K562 (cell line): ENCODE measurements around the gene VPREB3. TPM values are rescaled to one million over a fixed set of nuclear protein-coding genes. Genes with fewer than 3 reads are reported as not detected.

Experiments used
- ATAC-seq: fragments of 200-7000 bp; cut with Tn5 transposase; 3 replicates; pipeline ENCODE4 v1.9.1; 2020; ENCODE audit warnings: moderate library complexity
- BruUV-seq: library from RNA; stranded (reverse); fragments of 400-500 nt; replicated peaks from 2 replicates; lab custom pipeline; 2021; lab: Mats Ljungman, UMichigan
- CTCF ChIA-PET: fragments of 300-600 bp; formaldehyde crosslinking; extraction: SDS; loops from one replicate; lab custom pipeline; 2021; ENCODE audit warnings: low intra/inter-chr PET ratio; lab: Yijun Ruan, JAX
- POLR2A ChIA-PET: fragments of 300-600, 350-650 bp; sonication (Branson Sonifier 250); formaldehyde crosslinking; extraction: SDS; loops from one replicate; lab custom pipeline; 2021; ENCODE audit warnings: antibody characterized with exemption, inconsistent platforms; lab: Yijun Ruan, JAX
- DNase-seq, 4 experiments: peaks; one replicate each; pipeline versions ENCODE4 v3.0.0 to v3.0.0-alpha.2; 2011 to 2018; ENCODE audit warnings: low spot score in 3 of 4, mixed read lengths in 3 of 4; ENCODE audit errors: extremely low read depth in 1 of 4
- FAIRE-seq: peaks from 2 replicates; lab custom pipeline; 2011; peaks lifted over from hg19 to GRCh38; lab: Jason Lieb, UNC
- H2AFZ ChIP-seq: 2 replicates; pipeline ENCODE4 v1.6.0; 2011; ENCODE audit warnings: low read depth, low read length, control low read depth, inconsistent platforms
- H3K27ac ChIP-seq: fragments of 200-600 bp; 3 replicates; pipeline ENCODE4 v1.8.0; 2011; ENCODE audit warnings: low read depth, mild to moderate bottlenecking, control low read depth, inconsistent platforms, low read length, moderate library complexity, mixed read lengths; ENCODE audit errors: extremely low read depth
- H3K27me3 ChIP-seq, 2 experiments: fragments of 300-600 bp in 1 of 2; 2 replicates in 1 of 2; 3 replicates in 1 of 2; pipeline versions ENCODE4 v1.6.0 to v1.8.0; 2011; ENCODE audit warnings: inconsistent platforms in 2 of 2, low read length in 2 of 2, mild to moderate bottlenecking in 1 of 2, mixed read lengths in 1 of 2, moderate library complexity in 1 of 2; ENCODE audit not compliant: control insufficient read depth in 2 of 2, insufficient read depth in 2 of 2
- H3K36me3 ChIP-seq: fragments of 300-600 bp; 3 replicates; pipeline ENCODE4 v1.8.0; 2011; ENCODE audit warnings: mild to moderate bottlenecking, low read length, inconsistent platforms; ENCODE audit not compliant: control insufficient read depth, insufficient read depth
- H3K4me1 ChIP-seq, 2 experiments: fragments of 200-600 bp in 1 of 2; replicated peaks in 1 of 2; 2 replicates in 1 of 2; 3 replicates in 1 of 2; pipeline versions ENCODE4 v1.5.1 to v1.8.0; 2011; ENCODE audit warnings: inconsistent platforms in 2 of 2, low read length in 2 of 2, mild to moderate bottlenecking in 1 of 2, mixed read lengths in 1 of 2, moderate library complexity in 1 of 2; ENCODE audit not compliant: control insufficient read depth in 2 of 2, insufficient read depth in 2 of 2
- H3K4me2 ChIP-seq: 2 replicates; pipeline ENCODE4 v1.6.1; 2011; ENCODE audit warnings: low read length, control low read depth, inconsistent platforms, mixed read lengths; ENCODE audit not compliant: insufficient read depth
- H3K4me3 ChIP-seq: fragments of 200-600 bp; sonication (generic), shearing (Covaris generic); 2 replicates; pipeline ENCODE4 v1.5.1; 2016; ENCODE audit warnings: control low read depth, inconsistent platforms
- H3K79me2 ChIP-seq: fragments of 200-600 bp; 3 replicates; pipeline ENCODE4 v1.8.0; 2011; ENCODE audit warnings: low read length, inconsistent platforms; ENCODE audit not compliant: control insufficient read depth, insufficient read depth
- H3K9ac ChIP-seq, 2 experiments: 2 replicates each; pipeline versions ENCODE4 v1.6.0 to v1.6.1; 2011; ENCODE audit warnings: low read depth in 2 of 2, low read length in 2 of 2, control low read depth in 1 of 2, inconsistent platforms in 1 of 2, mild to moderate bottlenecking in 1 of 2, mixed read lengths in 1 of 2; ENCODE audit not compliant: insufficient read depth in 1 of 2
- H3K9me1 ChIP-seq: one replicate; pipeline ENCODE4 v1.6.0; 2011; ENCODE audit warnings: inconsistent platforms, mild to moderate bottlenecking, low read length, moderate library complexity; ENCODE audit not compliant: control insufficient read depth, insufficient read depth
- H3K9me3 ChIP-seq: replicated peaks from 2 replicates; pipeline ENCODE4 v1.5.1; 2011; ENCODE audit warnings: low read depth, low read length, inconsistent platforms; ENCODE audit not compliant: control insufficient read depth, insufficient read depth
- H4K20me1 ChIP-seq: replicated peaks from 2 replicates; pipeline ENCODE4 v1.6.1; 2011; ENCODE audit warnings: low read length, inconsistent platforms, mixed read lengths; ENCODE audit not compliant: control insufficient read depth, insufficient read depth
- MEF2A ChIP-seq: IDR thresholded peaks from 2 replicates; pipeline ENCODE4 v1.6.1; 2011; ENCODE audit warnings: low read depth, mild to moderate bottlenecking, low read length, moderate library complexity; ENCODE audit not compliant: control insufficient read depth
- MYNN ChIP-seq, 2 experiments: sonication (generic); formaldehyde crosslinking in 1 of 2; IDR thresholded peaks; 2 replicates each; pipeline versions ENCODE4 v1.5.0 to v1.6.1; 2016 to 2020; ENCODE audit warnings: antibody characterized with exemption in 1 of 2, missing genetic modification reagents in 1 of 2
- POLR2AphosphoS5 ChIP-seq: IDR thresholded peaks from 2 replicates; pipeline ENCODE4 v1.6.1; 2011; ENCODE audit warnings: mild to moderate bottlenecking, low read depth, low read length, moderate library complexity; ENCODE audit not compliant: control insufficient read depth, insufficient read depth
- POLR2G ChIP-seq: fragments of 200-400 bp; formaldehyde crosslinking; IDR thresholded peaks from 2 replicates; pipeline ENCODE4 v1.6.1; 2017; ENCODE audit warnings: low read depth, mild to moderate bottlenecking, antibody characterized with exemption, low read length, moderate library complexity
- RBFOX2 ChIP-seq: fragments of 200-400 bp; formaldehyde crosslinking; IDR thresholded peaks from 2 replicates; pipeline ENCODE4 v1.6.1; 2017; ENCODE audit warnings: low read depth, mild to moderate bottlenecking, low read length, moderate library complexity
- TARDBP ChIP-seq: fragments of 450-650 bp; IDR thresholded peaks from 2 replicates; pipeline ENCODE4 v1.6.1; 2016
- U2AF1 ChIP-seq: fragments of 200-400 bp; formaldehyde crosslinking; optimal IDR thresholded peaks from 2 replicates; pipeline ENCODE3; 2017; ENCODE audit warnings: mild to moderate bottlenecking, low read depth, low read length, moderate library complexity
- USF1 ChIP-seq: sonication (generic); formaldehyde crosslinking; IDR thresholded peaks from 2 replicates; pipeline ENCODE4 v1.9.0; 2022; ENCODE audit warnings: mild to moderate bottlenecking, missing genetic modification reagents
- ZNF507 ChIP-seq: conservative IDR thresholded peaks from 2 replicates; pipeline ENCODE4 v1.6.1; 2017; ENCODE audit warnings: missing genetic modification characterization, missing compliant biosample characterization
- WGBS: fragments of 100-300 bp; shearing (Covaris generic); methylation state at CpG from one replicate; pipeline ENCODE4 v1.1.6; 2016; ENCODE audit warnings: low coverage, mixed read lengths; ENCODE audit not compliant: insufficient coverage; ENCODE audit errors: missing lambda C conversion rate; 5-methylcytosine and 5-hydroxymethylcytosine counted together
- in situ Hi-C: fragments of 300-500 bp; cut with MboI; formaldehyde crosslinking; loops from 4 replicates; pipeline ENCODE4 v1.15.0; 2018; ENCODE audit warnings: inconsistent platforms, mixed read lengths
- intact Hi-C: fragments of 100-400 bp; cut with micrococcal nuclease; formaldehyde crosslinking; loops from 2 replicates; pipeline ENCODE4 v1.14.2; 2022
- polyA plus RNA-seq, 8 experiments: library from polyadenylated mRNA; depleted of rRNA in 4 of 8; stranded (reverse) in 5 of 8; unstranded in 3 of 8; fragments of >200 nt; fragmentation: Nextera tagmentation in 2 of 8; fragmentation: Illumina TruSeq in 1 of 8; extraction: Ambion mirVana in 2 of 8; extraction: Trizol in 1 of 8; gene quantifications; 2 replicates each; pipeline versions ENCODE4 v1.2.1 to v1.2.3, GENCODE V29; 2011 to 2014; ENCODE audit warnings: inconsistent platforms in 1 of 8, missing spikeins in 1 of 8
- total RNA-seq, 7 experiments: library from RNA; depleted of rRNA in 6 of 7; stranded (reverse); fragments of >200 nt in 6 of 7; fragmentation: Illumina TruSeq in 2 of 7; extraction: Trizol in 2 of 7; gene quantifications; 2 replicates each; pipeline versions ENCODE4 v1.2.1 to v1.2.3, GENCODE V29; 2011 to 2021; ENCODE audit warnings: low replicate concordance in 1 of 7
- TF ChIP-seq, protein P1 (sequence below): fragments of 450-650 bp; IDR thresholded peaks from one replicate; pipeline ENCODE4 v1.6.1; 2018; ENCODE audit warnings: mild to moderate bottlenecking, moderate library complexity; ENCODE audit not compliant: partially characterized antibody

The VPREB3 gene
- total and polyA plus RNA-seq, 9 of the 15 experiments (the other 6 are each of a cell fraction or from before 2014, with no cell fraction given), result 0.14 to 0.71 (median 0.20) TPM; not detected in 6

GRCh38 chr22:23763954-23764353 lies 9.7 kb upstream of the VPREB3 start (continued):
- no peak for TF ChIP-seq ZNF507
- TF ChIP-seq POLR2G, result no peak; the same call in 1 of the 2 replicates
- TF ChIP-seq USF1 (CRISPR knock-in tag), result no peak
- TF ChIP-seq MEF2A, result no peak

DNA sequence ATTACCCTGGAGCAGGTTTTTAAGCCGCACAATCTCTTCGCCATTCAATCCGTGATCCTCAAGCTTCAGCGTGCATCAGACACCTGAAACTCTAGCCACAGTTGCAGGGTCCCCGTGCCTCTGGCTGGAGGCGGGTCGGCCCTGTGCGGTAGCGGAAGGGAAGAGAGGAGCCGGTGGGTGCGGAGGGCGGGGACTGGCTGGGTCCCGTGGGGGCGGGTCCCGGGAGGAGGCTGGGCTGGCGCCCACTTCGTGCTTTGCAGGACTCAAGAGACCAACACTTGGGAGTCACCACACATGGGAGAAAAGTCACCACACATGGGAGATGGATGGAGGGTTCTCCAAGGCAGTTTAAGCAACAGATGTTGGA lies 9.3 kb upstream of the VPREB3 start:
- Histone ChIP-seq H3K4me2 (no peak overlapping the region), H3K27ac (no peak overlapping the region), H3K36me3 (peaks cover 24% of the 10 kb centered on the region), H3K9ac (peak overlapping the region in 1 of 2 experiments; percentile 35; a peak in 2 of 4 replicates), H3K4me1 (peaks cover 26 to 50% of the 10 kb centered on the region in 2 experiments; a peak in 4 of 5 replicates), H2AFZ (no peak overlapping the region), H3K79me2 (peaks cover 34% of the 10 kb centered on the region), H3K9me3 (no peaks in the 10 kb centered on the region), H3K9me1 (peaks cover 6% of the 10 kb centered on the region), H3K4me3 (no peak overlapping the region), H3K27me3 (no peaks in the 10 kb centered on the region), H4K20me1 (peaks cover 23% of the 10 kb centered on the region)
- CTCF ChIA-PET, result no interaction called here
- intact Hi-C loops, result loop anchor here (10.0 kb wide), 1 partner anchor 139 kb away; no protein-coding TSS in a partner anchor
- TF ChIP-seq U2AF1 (no peak), TARDBP (no peak), POLR2AphosphoS5 (peak; percentile 12; the same call in 1 of the 2 replicates), POLR2G (peak; percentile 68), RBFOX2 (peak; percentile 54), MYNN (IDR thresholded peaks at IDR 0.05) (0 out of 2 replicates have a peak, but pooled peaks have one; percentile 9), MYNN (CRISPR knock-in tag; IDR thresholded peaks at IDR 0.05) (no peak)
- TF ChIP-seq, protein P1, sequence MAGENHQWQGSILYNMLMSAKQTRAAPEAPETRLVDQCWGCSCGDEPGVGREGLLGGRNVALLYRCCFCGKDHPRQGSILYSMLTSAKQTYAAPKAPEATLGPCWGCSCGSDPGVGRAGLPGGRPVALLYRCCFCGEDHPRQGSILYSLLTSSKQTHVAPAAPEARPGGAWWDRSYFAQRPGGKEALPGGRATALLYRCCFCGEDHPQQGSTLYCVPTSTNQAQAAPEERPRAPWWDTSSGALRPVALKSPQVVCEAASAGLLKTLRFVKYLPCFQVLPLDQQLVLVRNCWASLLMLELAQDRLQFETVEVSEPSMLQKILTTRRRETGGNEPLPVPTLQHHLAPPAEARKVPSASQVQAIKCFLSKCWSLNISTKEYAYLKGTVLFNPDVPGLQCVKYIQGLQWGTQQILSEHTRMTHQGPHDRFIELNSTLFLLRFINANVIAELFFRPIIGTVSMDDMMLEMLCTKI, result no peak
- no peak for FAIRE-seq
- in situ Hi-C loops, result no loop called here
- BruUV-seq, result no TSS peak
- peak; percentile 16 for ATAC-seq
- 34% methylated on average over 11 of the region's 17 CpGs for WGBS
- DNase-seq, result peak in 3 of 4 experiments; percentile 23 to 35 (median 29)
- POLR2A ChIA-PET, result interaction anchor here (0.6 to 1.1 kb wide), 3 partner anchors 8 to 82 kb away, joined by 3 read pairs; no protein-coding TSS in a partner anchor
